HEK293 (cell line): ENCODE data around the gene RYR2.

ENCODE experiments used
- FEZF1 ChIP-seq: fragments of 450-650 bp; formaldehyde crosslinking; IDR thresholded peaks from 2 replicates; pipeline ENCODE4 v1.5.1; 2016; ENCODE audit warnings: missing biosample characterization, missing genetic modification characterization
- GFI1B ChIP-seq: fragments of 450-650 bp; formaldehyde crosslinking; IDR thresholded peaks from 2 replicates; pipeline ENCODE4 v1.5.1; 2016; ENCODE audit warnings: missing biosample characterization, missing genetic modification characterization
- KLF16 ChIP-seq: fragments of 450-650 bp; formaldehyde crosslinking; IDR thresholded peaks from 2 replicates; pipeline ENCODE4 v1.5.1; 2017; ENCODE audit warnings: missing biosample characterization, missing genetic modification characterization
- KLF17 ChIP-seq: fragments of 450-650 bp; formaldehyde crosslinking; IDR thresholded peaks from 2 replicates; pipeline ENCODE4 v1.5.1; 2016; ENCODE audit warnings: missing biosample characterization, missing genetic modification characterization
- MYNN ChIP-seq: fragments of 450-650 bp; formaldehyde crosslinking; IDR thresholded peaks from 2 replicates; pipeline ENCODE4 v1.5.1; 2016; ENCODE audit warnings: missing biosample characterization, missing genetic modification characterization, borderline replicate concordance
- PRDM1 ChIP-seq: fragments of 450-650 bp; formaldehyde crosslinking; IDR thresholded peaks from 2 replicates; pipeline ENCODE4; 2016; ENCODE audit warnings: missing biosample characterization, missing genetic modification characterization
- SP3 ChIP-seq: fragments of 450-650 bp; formaldehyde crosslinking; IDR thresholded peaks from 2 replicates; pipeline ENCODE4 v1.5.1; 2016; ENCODE audit warnings: missing biosample characterization, missing genetic modification characterization
- ZBTB6 ChIP-seq: fragments of 450-650 bp; formaldehyde crosslinking; IDR thresholded peaks from 2 replicates; pipeline ENCODE4 v1.5.1; 2017; ENCODE audit warnings: missing biosample characterization, missing genetic modification characterization
- ZBTB8A ChIP-seq: fragments of 450-650 bp; formaldehyde crosslinking; IDR thresholded peaks from 2 replicates; pipeline ENCODE4 v1.5.1; 2016; ENCODE audit warnings: missing biosample characterization, missing genetic modification characterization
- ZEB2 ChIP-seq: fragments of 450-650 bp; formaldehyde crosslinking; IDR thresholded peaks from 2 replicates; pipeline ENCODE4 v1.5.1; 2016; ENCODE audit warnings: missing biosample characterization, missing genetic modification characterization
- ZNF112 ChIP-seq: fragments of 450-650 bp; formaldehyde crosslinking; IDR thresholded peaks from 2 replicates; pipeline ENCODE4 v1.5.0; 2017; ENCODE audit warnings: missing biosample characterization, missing genetic modification characterization
- ZNF140 ChIP-seq: fragments of 450-650 bp; formaldehyde crosslinking; IDR thresholded peaks from 2 replicates; pipeline ENCODE4 v1.5.1; 2016; ENCODE audit warnings: missing biosample characterization, missing genetic modification characterization
- ZNF2 ChIP-seq: fragments of 450-650 bp; formaldehyde crosslinking; IDR thresholded peaks from 2 replicates; pipeline ENCODE4 v1.5.1; 2016; ENCODE audit warnings: missing biosample characterization, missing genetic modification characterization
- ZNF202 ChIP-seq: fragments of 450-650 bp; formaldehyde crosslinking; IDR thresholded peaks from 2 replicates; pipeline ENCODE4 v1.5.1; 2016; ENCODE audit warnings: missing biosample characterization, missing genetic modification characterization, borderline replicate concordance
- ZNF214 ChIP-seq: fragments of 450-650 bp; formaldehyde crosslinking; IDR thresholded peaks from 2 replicates; pipeline ENCODE4 v1.5.1; 2017; ENCODE audit warnings: missing biosample characterization, mild to moderate bottlenecking, missing genetic modification characterization, borderline replicate concordance
- ZNF223 ChIP-seq: fragments of 450-650 bp; formaldehyde crosslinking; IDR thresholded peaks from 2 replicates; pipeline ENCODE4 v1.5.1; 2016; ENCODE audit warnings: missing biosample characterization, missing genetic modification characterization
- ZNF292 ChIP-seq: fragments of 450-650 bp; formaldehyde crosslinking; IDR thresholded peaks from 2 replicates; pipeline ENCODE4 v1.5.1; 2016; ENCODE audit warnings: low read depth, missing biosample characterization, missing genetic modification characterization, borderline replicate concordance
- ZNF341 ChIP-seq: fragments of 450-650 bp; formaldehyde crosslinking; IDR thresholded peaks from 2 replicates; pipeline ENCODE4; 2016; ENCODE audit warnings: low read depth, missing biosample characterization, missing genetic modification characterization
- ZNF37A ChIP-seq: fragments of 450-650 bp; IDR thresholded peaks from 2 replicates; pipeline ENCODE4 v1.5.1; 2018; ENCODE audit warnings: missing biosample characterization, missing genetic modification characterization
- ZNF449 ChIP-seq: fragments of 450-650 bp; formaldehyde crosslinking; IDR thresholded peaks from 2 replicates; pipeline ENCODE4 v1.5.1; 2017; ENCODE audit warnings: missing biosample characterization, mild to moderate bottlenecking, missing genetic modification characterization, moderate library complexity
- ZNF48 ChIP-seq: fragments of 450-650 bp; formaldehyde crosslinking; IDR thresholded peaks from 2 replicates; pipeline ENCODE4 v1.5.1; 2016; ENCODE audit warnings: missing biosample characterization, missing genetic modification characterization
- ZNF518A ChIP-seq: fragments of 450-650 bp; formaldehyde crosslinking; conservative IDR thresholded peaks from 2 replicates; pipeline ENCODE4 v1.5.1; 2016; ENCODE audit warnings: low read depth, missing biosample characterization, missing genetic modification characterization
- ZNF544 ChIP-seq: fragments of 450-650 bp; formaldehyde crosslinking; IDR thresholded peaks from 2 replicates; pipeline ENCODE4 v1.5.0; 2017; ENCODE audit warnings: missing biosample characterization, missing genetic modification characterization
- ZNF548 ChIP-seq: fragments of 450-650 bp; formaldehyde crosslinking; IDR thresholded peaks from 2 replicates; pipeline ENCODE4 v1.5.1; 2016; ENCODE audit warnings: missing biosample characterization, missing genetic modification characterization
- ZNF560 ChIP-seq: fragments of 450-650 bp; formaldehyde crosslinking; IDR thresholded peaks from 2 replicates; pipeline ENCODE4 v1.5.1; 2017; ENCODE audit warnings: missing biosample characterization, missing genetic modification characterization, borderline replicate concordance
- ZNF596 ChIP-seq: fragments of 450-650 bp; IDR thresholded peaks from 2 replicates; pipeline ENCODE4 v1.5.0; 2018; ENCODE audit warnings: missing biosample characterization, mild to moderate bottlenecking, missing genetic modification characterization, moderate library complexity
- ZNF654 ChIP-seq: fragments of 450-650 bp; formaldehyde crosslinking; IDR thresholded peaks from 2 replicates; pipeline ENCODE4 v1.5.1; 2016; ENCODE audit warnings: low read depth, missing biosample characterization, missing genetic modification characterization
- ZNF707 ChIP-seq: fragments of 450-650 bp; formaldehyde crosslinking; IDR thresholded peaks from 2 replicates; pipeline ENCODE4 v1.5.1; 2016; ENCODE audit warnings: missing biosample characterization, missing genetic modification characterization
- ZNF76 ChIP-seq: fragments of 450-650 bp; formaldehyde crosslinking; IDR thresholded peaks from 2 replicates; pipeline ENCODE4; 2016; ENCODE audit warnings: low read depth, missing biosample characterization, missing genetic modification characterization, borderline replicate concordance
- ZNF776 ChIP-seq: fragments of 450-650 bp; formaldehyde crosslinking; IDR thresholded peaks from 2 replicates; pipeline ENCODE4 v1.5.0; 2017; ENCODE audit warnings: missing biosample characterization, missing genetic modification characterization, borderline replicate concordance
- ZNF843 ChIP-seq: fragments of 450-650 bp; formaldehyde crosslinking; IDR thresholded peaks from 2 replicates; pipeline ENCODE4 v1.5.1; 2016; ENCODE audit warnings: missing biosample characterization, missing genetic modification characterization

RYR2 gene

GRCh38 chr1:237864338-237865244 lies 822.6 kb downstream of the RYR2 start (continued):
- TF ChIP-seq ZNF223 (tag by site-specific recombination) (no peak), ZNF548 (tag by site-specific recombination) (no peak), ZBTB8A (tag by site-specific recombination) (no peak; the same call in 1 of the 2 replicates), MYNN (tag by site-specific recombination) (no peak), ZBTB6 (tag by site-specific recombination) (no peak), ZNF140 (no peak), ZNF292 (tag by site-specific recombination) (no peak), ZNF544 (tag by site-specific recombination) (no peak), ZNF843 (tag by site-specific recombination) (peak; percentile 52), SP3 (no peak), ZNF518A (tag by site-specific recombination) (no peak; the same call in 1 of the 2 replicates), ZNF2 (peak; percentile 95), ZNF76 (tag by site-specific recombination) (no peak), FEZF1 (tag by site-specific recombination) (no peak), ZNF596 (tag by site-specific recombination) (no peak), ZEB2 (tag by site-specific recombination) (peak; percentile 63; the same call in 1 of the 2 replicates), ZNF776 (tag by site-specific recombination) (no peak), ZNF707 (tag by site-specific recombination) (no peak), PRDM1 (tag by site-specific recombination) (no peak), ZNF341 (tag by site-specific recombination) (no peak), ZNF214 (tag by site-specific recombination) (no peak), ZNF449 (tag by site-specific recombination) (no peak), ZNF202 (tag by site-specific recombination) (no peak), GFI1B (tag by site-specific recombination) (no peak), KLF16 (peak; percentile 19; the same call in 1 of the 2 replicates), ZNF560 (no peak), ZNF112 (no peak), ZNF48 (tag by site-specific recombination) (no peak), ZNF37A (tag by site-specific recombination) (no peak), ZNF654 (tag by site-specific recombination) (peak; percentile 80), KLF17 (tag by site-specific recombination) (0 out of 2 replicates have a peak, but pooled peaks have one; percentile 30)
